Measurements from ENCODE around the gene RLF.

- TF ChIP-seq, protein P1, sequence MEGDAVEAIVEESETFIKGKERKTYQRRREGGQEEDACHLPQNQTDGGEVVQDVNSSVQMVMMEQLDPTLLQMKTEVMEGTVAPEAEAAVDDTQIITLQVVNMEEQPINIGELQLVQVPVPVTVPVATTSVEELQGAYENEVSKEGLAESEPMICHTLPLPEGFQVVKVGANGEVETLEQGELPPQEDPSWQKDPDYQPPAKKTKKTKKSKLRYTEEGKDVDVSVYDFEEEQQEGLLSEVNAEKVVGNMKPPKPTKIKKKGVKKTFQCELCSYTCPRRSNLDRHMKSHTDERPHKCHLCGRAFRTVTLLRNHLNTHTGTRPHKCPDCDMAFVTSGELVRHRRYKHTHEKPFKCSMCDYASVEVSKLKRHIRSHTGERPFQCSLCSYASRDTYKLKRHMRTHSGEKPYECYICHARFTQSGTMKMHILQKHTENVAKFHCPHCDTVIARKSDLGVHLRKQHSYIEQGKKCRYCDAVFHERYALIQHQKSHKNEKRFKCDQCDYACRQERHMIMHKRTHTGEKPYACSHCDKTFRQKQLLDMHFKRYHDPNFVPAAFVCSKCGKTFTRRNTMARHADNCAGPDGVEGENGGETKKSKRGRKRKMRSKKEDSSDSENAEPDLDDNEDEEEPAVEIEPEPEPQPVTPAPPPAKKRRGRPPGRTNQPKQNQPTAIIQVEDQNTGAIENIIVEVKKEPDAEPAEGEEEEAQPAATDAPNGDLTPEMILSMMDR (IDR thresholded peaks at IDR 0.05; ENCODE audit: low read length), result no peak
- no peak for TF ChIP-seq EZH2 (IDR thresholded peaks at IDR 0.05; ENCODE audit: borderline replicate concordance, low read length)
Measured at GRCh38 chr1:40120128-40120527, 41.1 kb upstream of the RLF start.
